ENCODE measurements around the gene VMP1.

GRCh38 chr17:59856859-59857794, 149.7 kb downstream of the VMP1 start:
- TF ChIP-seq CTCF (IDR thresholded peaks at IDR 0.05) (no peak), NFE2L2 (conservative IDR thresholded peaks at IDR 0.05; ENCODE audit: low read length) (no peak), EP300 (IDR thresholded peaks at IDR 0.05) (no peak; a peak in 1 of 5 replicates), POLR2A (IDR thresholded peaks at IDR 0.05; ENCODE audit: low read length) (no peak), RAD21 (conservative IDR thresholded peaks at IDR 0.05 in 1 of 2, IDR thresholded peaks at IDR 0.05 in 1 of 2) (no peak), CHD4 (IDR thresholded peaks at IDR 0.05; ENCODE audit: borderline replicate concordance) (no peak), GATA3 (IDR thresholded peaks at IDR 0.05; ENCODE audit: borderline replicate concordance) (peak; percentile 15; the same call in 1 of the 2 replicates), SMC3 (IDR thresholded peaks at IDR 0.05) (no peak), CEBPB (IDR thresholded peaks at IDR 0.05) (no peak)
